PC-3 (cell line): ENCODE data around the gene GJC1.

Source experiments
- CTCF ChIP-seq: fragments of 300-600 bp; sonication (generic); conservative IDR thresholded peaks from 2 replicates; pipeline ENCODE4 v1.5.1; 2017; ENCODE audit warnings: antibody characterized with exemption, low read depth, mild to moderate bottlenecking, low read length
- EZH2 ChIP-seq: fragments of 300-600 bp; sonication (generic); IDR thresholded peaks from one replicate; pipeline ENCODE4 v1.6.1; 2017; ENCODE audit warnings: antibody characterized with exemption, mild to moderate bottlenecking, low read length; ENCODE audit not compliant: unreplicated experiment
- EZH2phosphoT487 ChIP-seq: fragments of 300-600 bp; sonication (generic); IDR thresholded peaks from 2 replicates; pipeline ENCODE4 v1.6.1; 2018; ENCODE audit warnings: mild to moderate bottlenecking, antibody characterized with exemption, low read length, borderline replicate concordance

GRCh38 chr17:44787271-44787940 lies 42.7 kb downstream of the GJC1 start:
- TF ChIP-seq EZH2phosphoT487 (no peak), CTCF (no peak), EZH2 (no peak)
